Stimulated activated CD4-positive, alpha-beta T cell treated with anti-CD3 and anti-CD28 coated beads, TNF-alpha, amount 100 ng/mL, for 4 hours (primary cell): ENCODE data around the gene VEGFB.
A peak's percentile ranks its signal among the peaks of the same experiment; 100 is the strongest.
"Not testable (repeated sequence)": the region's sequence is repeated elsewhere in the genome, so short reads cannot be mapped to it uniquely, and the experiment has no call there.

ENCODE experiments used
- DNase-seq, 3 experiments: peaks; one replicate each; pipeline ENCODE4 v3.0.0-alpha.2; 2020; ENCODE audit warnings: low read depth in 3 of 3

The VEGFB gene

GRCh38 chr11:64230985-64231365, 3.4 kb upstream of the VEGFB start:
- DNase-seq, result no peak

- DNase-seq, result no peak
These were observed 2.8 kb upstream of the VEGFB start for GRCh38 chr11:64231546-64231945.

- no peak for DNase-seq
These were observed 2.0 kb upstream of the VEGFB start for GRCh38 chr11:64232182-64232966.

- DNase-seq, result no peak
These were observed 1.4 kb upstream of the VEGFB start for GRCh38 chr11:64232967-64233315.

GRCh38 chr11:64234647-64235379, 429 bp downstream of the VEGFB start:
- DNase-seq, result no peak

- no peak for DNase-seq
These were observed 1.2 kb downstream of the VEGFB start for GRCh38 chr11:64235437-64236161.

- no peak for DNase-seq
These were observed 3.1 kb downstream of the VEGFB start for GRCh38 chr11:64237484-64237951.

GRCh38 chr11:64238076-64238475, 3.7 kb downstream of the VEGFB start:
- DNase-seq, result no peak

GRCh38 chr11:64238999-64239398, 4.6 kb downstream of the VEGFB start:
- no peak for DNase-seq

- DNase-seq, result no peak
These were observed 5.5 kb downstream of the VEGFB start for GRCh38 chr11:64239662-64240434.

GRCh38 chr11:64240435-64241240, 6.3 kb downstream of the VEGFB start, which contains the start of gene FKBP2:
TSS of gene FKBP2 (plus strand) at chr11:64241095. CDS start at chr11:64242388, 1,293 bp downstream.
- peak; percentile 95 to 98 (median 96) for DNase-seq

GRCh38 chr11:64241241-64241490, 6.8 kb downstream of the VEGFB start:
- DNase-seq, result peak; percentile 99 to 100 (median 100)

- no peak for DNase-seq
These were observed 7.3 kb downstream of the VEGFB start for GRCh38 chr11:64241491-64242374.

GRCh38 chr11:64243236-64243854, 9.0 kb downstream of the VEGFB start:
- DNase-seq, result no peak

- DNase-seq, result no peak
These were observed 9.7 kb downstream of the VEGFB start for GRCh38 chr11:64244107-64244506.

GRCh38 chr11:64244966-64245365, 10.6 kb downstream of the VEGFB start:
- DNase-seq, result no peak

GRCh38 chr11:64245401-64245796, 11.0 kb downstream of the VEGFB start:
- DNase-seq, result no peak

- peak; percentile 65 to 82 (median 76) for DNase-seq
These were observed 11.6 kb downstream of the VEGFB start for GRCh38 chr11:64245797-64246620.

- not testable (repeated sequence) for DNase-seq
These were observed 12.2 kb downstream of the VEGFB start for GRCh38 chr11:64246621-64246870.
